GM18519 (cell line): ENCODE measurements around the gene SUN3.
"Not testable (repeated sequence)": the region's sequence is repeated elsewhere in the genome, so short reads cannot be mapped to it uniquely, and the experiment has no call there.

Experiments used
- ATAC-seq: cut with Tn5 transposase; IDR thresholded peaks from one replicate; pipeline ENCODE4 v1.9.1; 2021; ENCODE audit warnings: mild to moderate bottlenecking, moderate library complexity; ENCODE audit not compliant: unreplicated experiment, low FRiP score

SUN3 gene

DNA sequence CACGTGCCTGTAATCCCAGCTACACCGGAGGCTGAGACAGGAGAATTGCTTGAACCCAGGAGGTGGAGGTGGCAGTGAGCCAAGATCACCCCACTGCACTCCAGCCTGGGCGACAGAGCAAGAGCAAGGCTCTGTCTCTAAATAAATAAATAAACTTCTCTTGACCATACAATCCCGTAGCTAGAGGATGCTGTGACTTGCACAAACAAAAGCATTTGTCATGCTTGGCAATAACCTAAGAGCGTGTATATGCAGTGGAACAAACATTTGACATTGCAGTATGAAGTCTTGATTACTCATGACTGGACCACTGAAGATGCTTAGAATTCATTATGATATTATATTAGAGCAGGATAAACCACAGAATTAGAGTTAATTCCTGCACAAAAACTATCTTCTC, 5.0 kb upstream of the SUN3 start:
- no peak for ATAC-seq

- ATAC-seq: no peak
These were observed 2.2 kb upstream of the SUN3 start for GRCh38 chr7:48031111-48031510.

GRCh38 chr7:48025624-48026023, 3.3 kb downstream of the SUN3 start:
- ATAC-seq: no peak

GRCh38 chr7:48017674-48018073, 11.2 kb downstream of the SUN3 start:
- no peak for ATAC-seq

DNA sequence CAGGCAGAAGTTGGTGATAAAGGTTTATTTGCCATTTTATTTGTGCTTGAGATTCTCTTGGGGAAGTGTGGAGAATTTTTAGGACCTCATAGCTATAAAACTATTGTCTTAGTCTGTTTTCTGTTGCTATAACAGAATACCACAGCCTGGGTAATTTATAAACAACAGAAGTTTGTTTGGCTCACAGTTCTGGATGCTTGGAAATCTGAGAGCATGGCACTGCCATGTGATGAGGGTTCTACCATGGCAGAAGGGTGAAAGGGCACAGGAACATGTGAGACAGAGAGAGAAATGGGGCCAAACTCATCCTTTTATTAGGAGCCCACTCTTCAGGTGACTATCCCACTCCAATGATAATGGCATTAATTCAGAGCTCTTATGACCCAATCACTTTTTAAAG, 12.3 kb downstream of the SUN3 start:
- ATAC-seq: no peak

GRCh38 chr7:48011951-48012350, 17.0 kb downstream of the SUN3 start:
- ATAC-seq: no peak

DNA sequence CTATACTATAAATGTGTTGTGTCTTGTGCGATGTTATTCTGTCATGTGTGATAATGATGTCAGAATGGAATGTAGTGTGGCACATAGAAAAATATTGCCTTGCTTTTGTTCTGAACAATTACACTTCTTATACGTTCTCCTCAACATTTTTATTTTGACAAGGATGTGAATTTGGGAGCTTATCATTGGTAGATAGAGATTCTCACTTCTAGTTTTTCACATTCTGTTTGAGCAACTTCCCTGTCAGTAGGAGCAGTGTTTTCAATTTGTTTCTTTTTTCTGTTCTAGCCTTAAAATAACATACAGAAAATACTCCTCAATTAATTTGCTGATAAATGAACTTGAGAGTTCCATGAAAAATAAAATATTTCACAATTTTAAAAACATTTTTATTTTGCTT, 17.6 kb downstream of the SUN3 start:
- ATAC-seq: no peak

- no peak for ATAC-seq
These were observed 19.0 kb downstream of the SUN3 start for GRCh38 chr7:48009954-48010353.

DNA sequence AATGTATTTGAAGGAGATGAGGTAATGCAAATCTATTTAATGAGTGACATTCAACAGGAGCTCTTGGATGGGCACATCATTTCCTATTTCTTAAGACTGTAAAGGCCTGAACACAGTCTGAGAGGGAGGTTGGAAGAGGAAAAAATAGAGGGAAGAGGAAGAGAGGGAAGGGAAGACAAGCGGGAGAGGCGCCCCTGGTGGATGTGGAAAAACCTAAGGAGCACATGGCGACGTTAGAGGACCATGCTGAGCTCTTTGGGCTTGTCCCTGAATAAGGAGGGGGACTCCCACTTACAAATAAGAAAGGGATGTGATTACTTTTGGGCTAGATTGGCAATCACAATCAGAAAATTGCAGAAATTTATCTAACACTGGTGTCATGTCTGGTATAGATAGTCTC, 19.6 kb downstream of the SUN3 start:
- no peak for ATAC-seq

GRCh38 chr7:48006866-48007265, 22.0 kb downstream of the SUN3 start:
- no peak for ATAC-seq

DNA sequence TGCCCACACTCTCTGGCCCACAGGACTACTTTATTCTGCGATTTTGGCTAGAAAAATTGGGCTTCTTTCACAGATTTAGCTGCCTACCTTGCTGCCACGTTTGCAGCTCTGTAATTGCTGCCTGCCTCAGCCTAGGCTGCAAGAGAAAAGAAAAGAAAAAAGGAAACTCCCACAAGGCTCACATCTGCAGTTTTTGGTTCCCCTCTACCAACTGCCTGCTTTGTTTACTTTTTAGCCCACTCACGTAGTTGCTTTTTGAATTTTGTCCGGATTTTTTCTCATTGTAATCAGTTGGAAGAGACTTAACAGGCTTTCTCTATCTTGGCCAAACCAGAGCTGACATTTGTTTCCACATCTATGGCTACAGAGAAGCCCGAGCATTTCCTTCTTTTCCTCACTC, 24.3 kb downstream of the SUN3 start:
- no peak for ATAC-seq

- no peak for ATAC-seq
These were observed 24.9 kb downstream of the SUN3 start for GRCh38 chr7:48004032-48004431.

DNA sequence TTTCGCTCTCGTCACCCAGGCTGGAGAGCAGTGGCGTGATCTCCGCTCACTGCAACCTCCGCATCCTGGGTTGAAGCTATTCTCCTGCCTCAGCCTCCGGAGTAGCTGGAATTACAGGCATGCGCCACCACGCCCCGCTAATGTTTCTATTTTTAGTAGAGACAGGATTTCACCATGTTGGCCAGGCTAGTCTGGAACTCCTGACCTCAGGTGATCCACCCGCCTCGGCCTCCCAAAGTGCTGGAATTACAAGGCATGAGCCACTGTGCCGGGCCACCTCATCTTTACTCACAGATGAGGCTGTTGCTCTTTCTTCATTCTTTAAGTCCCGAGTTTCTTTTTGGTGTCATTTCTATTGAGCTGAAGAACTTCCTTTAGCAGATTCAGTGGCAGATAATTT, 28.7 kb downstream of the SUN3 start:
- ATAC-seq: not testable (repeated sequence)

DNA sequence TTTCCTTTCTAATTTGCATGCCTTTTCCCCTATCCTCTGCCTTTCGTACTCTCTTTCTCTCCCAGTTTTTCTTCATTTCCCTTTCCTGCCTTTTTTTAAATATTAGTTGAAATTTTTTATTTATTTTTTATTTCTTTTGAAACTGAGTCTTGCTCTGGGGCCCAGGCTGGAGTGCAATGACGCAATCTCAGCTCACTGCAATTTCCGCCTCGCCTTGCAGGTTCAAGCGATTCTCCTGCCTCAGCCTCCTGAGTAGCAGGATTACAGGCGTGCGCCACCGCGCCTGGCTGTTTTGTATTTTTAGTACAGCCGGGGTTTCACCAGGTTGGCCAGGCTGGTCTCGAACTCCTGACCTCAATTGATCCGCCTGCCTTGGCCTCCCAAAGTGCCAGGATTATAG, 29.5 kb downstream of the SUN3 start:
- ATAC-seq: no peak

GRCh38 chr7:47992446-47992845, 36.5 kb downstream of the SUN3 start:
- ATAC-seq: no peak

DNA sequence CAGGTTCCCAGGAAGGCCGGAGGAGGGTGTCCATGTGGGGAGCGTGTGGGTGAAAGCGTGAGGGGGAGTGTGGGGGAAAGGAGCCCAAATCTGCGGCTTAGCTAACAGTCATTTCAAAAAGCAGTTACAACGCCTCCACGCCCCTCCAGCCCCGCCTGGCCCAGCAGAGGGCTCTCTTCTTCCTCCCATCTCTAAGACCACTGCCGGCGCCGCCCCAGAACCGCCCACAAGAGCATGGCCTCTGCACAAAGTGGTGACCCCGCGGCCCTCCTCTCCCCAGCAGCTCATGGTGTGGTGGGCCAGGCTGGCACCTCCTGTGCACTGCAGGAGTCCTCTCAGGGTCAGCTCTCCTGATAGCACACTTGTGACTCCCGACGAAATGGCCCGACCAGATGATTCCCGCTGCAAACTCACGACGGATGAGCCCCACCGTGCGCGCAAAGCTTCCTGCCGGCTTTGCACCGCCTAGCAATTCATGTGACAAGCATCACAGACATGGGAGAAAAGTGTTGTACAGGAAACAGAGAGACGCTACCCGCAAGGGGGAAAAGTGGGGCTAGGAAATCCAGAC, 37.1 kb downstream of the SUN3 start:
- ATAC-seq: peak; percentile 92

GRCh38 chr7:47991270-47991669, 37.6 kb downstream of the SUN3 start:
- ATAC-seq: no peak

GRCh38 chr7:47990592-47990991, 38.3 kb downstream of the SUN3 start:
- ATAC-seq: no peak

DNA sequence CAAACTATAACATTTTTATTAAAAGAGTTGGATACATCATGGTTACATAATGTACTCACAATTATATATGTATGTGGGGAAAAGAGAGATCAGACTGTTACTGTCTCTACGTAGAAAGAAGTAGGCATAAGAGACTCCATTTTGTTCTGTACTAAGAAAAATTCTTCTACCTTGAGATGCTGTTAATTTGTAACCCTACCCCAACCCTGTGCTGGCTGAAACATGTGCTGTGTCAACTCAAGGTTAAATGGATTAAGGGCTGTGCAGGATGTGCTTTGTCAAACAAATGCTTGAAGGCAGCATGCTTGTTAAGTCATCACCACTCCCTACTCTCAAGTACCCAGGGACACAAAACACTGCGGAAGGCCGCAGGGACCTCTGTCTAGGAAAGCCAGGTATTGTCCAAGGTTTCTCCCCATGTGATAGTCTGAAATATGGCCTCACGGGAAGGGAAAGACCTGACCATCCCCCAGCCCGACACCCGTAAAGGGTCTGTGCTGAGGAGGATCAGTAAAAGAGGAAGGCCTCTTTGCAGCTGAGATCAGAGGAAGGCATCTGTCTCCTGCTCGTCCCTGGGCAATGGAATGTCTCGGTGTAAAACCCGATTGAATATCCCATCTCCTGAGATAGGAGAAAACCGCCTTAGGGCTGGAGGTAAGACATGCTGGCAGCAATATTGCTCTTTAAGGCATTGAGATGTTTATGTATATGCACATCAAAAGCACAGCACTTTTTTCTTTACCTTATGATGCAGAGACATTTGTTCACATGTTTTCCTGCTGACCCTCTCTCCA, 39.1 kb downstream of the SUN3 start:
- not testable (repeated sequence) for ATAC-seq

GRCh38 chr7:47988496-47989386, 40.2 kb downstream of the SUN3 start:
- ATAC-seq: peak; percentile 39

DNA sequence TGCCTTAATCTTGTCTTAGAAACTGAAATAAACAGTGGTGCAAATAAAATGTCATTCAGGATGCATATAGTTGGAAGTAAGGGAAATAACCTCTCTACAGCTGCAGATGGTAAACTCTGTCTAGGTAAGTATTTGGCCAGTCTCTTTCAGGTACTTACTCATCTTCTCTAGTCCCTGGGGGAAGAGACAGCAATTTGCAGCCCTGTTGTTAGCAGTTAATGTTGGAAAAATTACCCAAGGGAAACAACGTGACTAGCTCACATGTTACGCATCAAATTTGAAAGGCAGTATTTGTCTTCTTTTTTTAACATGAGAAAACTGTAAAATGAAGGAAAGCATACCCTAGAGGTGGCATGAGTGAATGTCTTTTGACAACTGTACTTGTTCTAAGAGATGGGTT, 46.3 kb downstream of the SUN3 start:
- no peak for ATAC-seq
